ENCODE data around the gene EXOC6B.

The EXOC6B gene

GRCh38 chr2:72235497-72236415, 590.1 kb downstream of the EXOC6B start:
- no peak for TF ChIP-seq EP300 (IDR thresholded peaks at IDR 0.05; ENCODE audit: borderline replicate concordance)
- TF ChIP-seq YY1 (IDR thresholded peaks at IDR 0.05; ENCODE audit: low read depth), result no peak
- TF ChIP-seq TEAD4 (IDR thresholded peaks at IDR 0.05), result no peak
- TF ChIP-seq CEBPB (IDR thresholded peaks at IDR 0.05), result no peak
- no peak for TF ChIP-seq ZBTB7A (IDR thresholded peaks at IDR 0.05; ENCODE audit: low read depth)
- no peak for TF ChIP-seq EGR1 (IDR thresholded peaks at IDR 0.05)
- no peak for TF ChIP-seq FOXM1 (IDR thresholded peaks at IDR 0.05; ENCODE audit: borderline replicate concordance, low read depth)
- TF ChIP-seq REST (IDR thresholded peaks at IDR 0.05; ENCODE audit: low read depth), result no peak
- no peak for TF ChIP-seq TAF1 (IDR thresholded peaks at IDR 0.05; ENCODE audit: low read depth)
- no peak for TF ChIP-seq NFIC (IDR thresholded peaks at IDR 0.05)
- no peak for TF ChIP-seq RAD21 (IDR thresholded peaks at IDR 0.05; ENCODE audit: low read depth)

GRCh38 chr2:72233211-72233610, 592.6 kb downstream of the EXOC6B start:
- TF ChIP-seq YY1 (IDR thresholded peaks at IDR 0.05; ENCODE audit: low read depth), result no peak
- TF ChIP-seq CREB1 (IDR thresholded peaks at IDR 0.05; ENCODE audit: low read depth), result no peak
- no peak for TF ChIP-seq EP300 (IDR thresholded peaks at IDR 0.05; ENCODE audit: borderline replicate concordance)
- no peak for TF ChIP-seq ZBTB7A (IDR thresholded peaks at IDR 0.05; ENCODE audit: low read depth)
- TF ChIP-seq EGR1 (IDR thresholded peaks at IDR 0.05), result no peak
- TF ChIP-seq TAF1 (IDR thresholded peaks at IDR 0.05; ENCODE audit: low read depth), result no peak
- TF ChIP-seq NFIC (IDR thresholded peaks at IDR 0.05), result no peak
- no peak for TF ChIP-seq TCF12 (IDR thresholded peaks at IDR 0.05; ENCODE audit: low read depth)
- TF ChIP-seq TEAD4 (IDR thresholded peaks at IDR 0.05), result no peak
- no peak for TF ChIP-seq CEBPB (IDR thresholded peaks at IDR 0.05)
- no peak for TF ChIP-seq REST (IDR thresholded peaks at IDR 0.05; ENCODE audit: low read depth)
- no peak for TF ChIP-seq MAX (IDR thresholded peaks at IDR 0.05)
- no peak for TF ChIP-seq USF1 (IDR thresholded peaks at IDR 0.05)
- TF ChIP-seq RAD21 (IDR thresholded peaks at IDR 0.05; ENCODE audit: low read depth), result no peak

- no peak for TF ChIP-seq FOXM1 (IDR thresholded peaks at IDR 0.05; ENCODE audit: borderline replicate concordance, low read depth)
- no peak for TF ChIP-seq MAX (IDR thresholded peaks at IDR 0.05)
- no peak for TF ChIP-seq YY1 (IDR thresholded peaks at IDR 0.05; ENCODE audit: low read depth)
- TF ChIP-seq TAF1 (IDR thresholded peaks at IDR 0.05; ENCODE audit: low read depth), result no peak
Observed at GRCh38 chr2:72222829-72223564, 602.8 kb downstream of the EXOC6B start.

- TF ChIP-seq TEAD4 (IDR thresholded peaks at IDR 0.05) (no peak), NFIC (IDR thresholded peaks at IDR 0.05) (no peak), CREB1 (IDR thresholded peaks at IDR 0.05; ENCODE audit: low read depth) (no peak)
Observed at GRCh38 chr2:72220170-72220569, 605.7 kb downstream of the EXOC6B start.

- TF ChIP-seq TCF12 (IDR thresholded peaks at IDR 0.05; ENCODE audit: low read depth), result no peak
- no peak for TF ChIP-seq RAD21 (IDR thresholded peaks at IDR 0.05; ENCODE audit: low read depth)
Observed at GRCh38 chr2:72214429-72215143, 611.2 kb downstream of the EXOC6B start.

- no peak for TF ChIP-seq MAX (IDR thresholded peaks at IDR 0.05)
Observed at GRCh38 chr2:72212486-72212855, 613.4 kb downstream of the EXOC6B start.
